MCF 10A (cell line): Measurements from ENCODE around the gene LHX3. TPM values are rescaled to one million over a fixed set of nuclear protein-coding genes. Genes with fewer than 3 reads are reported as not detected.

ENCODE experiments used
- BruUV-seq: library from RNA; stranded (reverse); fragments of 400-500 nt; replicated peaks from 2 replicates; lab custom pipeline; 2021; lab: Mats Ljungman, UMichigan
- CTCF ChIA-PET: fragments of 300-600 bp; sonication (Branson Sonifier 250); formaldehyde crosslinking; extraction: SDS; loops from one replicate; lab custom pipeline; 2021; ENCODE audit warnings: antibody characterized with exemption, inconsistent platforms; lab: Yijun Ruan, JAX
- POLR2A ChIA-PET: fragments of 300-600, 350-650 bp; sonication (Branson Sonifier 250); formaldehyde crosslinking; extraction: SDS; loops from one replicate; lab custom pipeline; 2020; ENCODE audit warnings: antibody characterized with exemption, inconsistent platforms; lab: Yijun Ruan, JAX
- DNase-seq: peaks from one replicate; pipeline ENCODE4 v3.0.0-alpha.2; 2018; ENCODE audit not compliant: unreplicated experiment
- H3K27ac Mint-ChIP-seq: one replicate; pipeline ENCODE4 v1.8.0; 2022; ENCODE audit warnings: mild to moderate bottlenecking, low read depth, mixed read lengths; ENCODE audit not compliant: unreplicated experiment
- H3K27me3 Mint-ChIP-seq: one replicate; pipeline ENCODE4 v1.8.0; 2022; ENCODE audit warnings: mixed read lengths; ENCODE audit not compliant: insufficient read depth, unreplicated experiment
- H3K36me3 Mint-ChIP-seq: one replicate; pipeline ENCODE4 v1.8.0; 2022; ENCODE audit warnings: mild to moderate bottlenecking, moderate library complexity, mixed read lengths; ENCODE audit not compliant: insufficient read depth, unreplicated experiment
- H3K4me1 Mint-ChIP-seq: one replicate; pipeline ENCODE4 v1.8.0; 2022; ENCODE audit warnings: mixed read lengths; ENCODE audit not compliant: insufficient read depth, unreplicated experiment
- H3K4me3 Mint-ChIP-seq: one replicate; pipeline ENCODE4 v1.8.0; 2022; ENCODE audit warnings: mild to moderate bottlenecking, moderate library complexity, mixed read lengths; ENCODE audit not compliant: unreplicated experiment
- H3K9me3 Mint-ChIP-seq: one replicate; pipeline ENCODE4 v1.8.0; 2022; ENCODE audit warnings: mixed read lengths; ENCODE audit not compliant: unreplicated experiment
- CTCF ChIP-seq: fragments of 200-600 bp; IDR thresholded peaks from one replicate; pipeline ENCODE4 v1.8.0; 2022; ENCODE audit warnings: antibody characterized with exemption, mild to moderate bottlenecking; ENCODE audit not compliant: unreplicated experiment
- intact Hi-C: fragments of 100-400 bp; cut with micrococcal nuclease; formaldehyde crosslinking; loops from 2 replicates; pipeline ENCODE4 v1.14.1; 2022
- total RNA-seq: library from RNA; stranded (reverse); gene quantifications from 2 replicates; pipeline ENCODE4 v1.2.3, GENCODE V29; 2022

Gene LHX3
- total RNA-seq, 1 experiment from 2014 or later, result 0.26 TPM

- ChIA-PET POLR2A (no interaction called here), CTCF (no interaction called here)
- intact Hi-C loops, result no loop called here
- Mint-ChIP-seq H3K27ac (no peak overlapping the region), H3K36me3 (no peaks in the 10 kb centered on the region), H3K4me3 (no peak overlapping the region), H3K27me3 (peaks cover 31% of the 10 kb centered on the region), H3K4me1 (peaks cover 13% of the 10 kb centered on the region), H3K9me3 (no peaks in the 10 kb centered on the region)
- BruUV-seq, result no TSS peak
- DNase-seq, result no peak
- no peak for TF ChIP-seq CTCF
Measured at GRCh38 chr9:136193891-136194279, 11.0 kb downstream of the LHX3 start.

DNA sequence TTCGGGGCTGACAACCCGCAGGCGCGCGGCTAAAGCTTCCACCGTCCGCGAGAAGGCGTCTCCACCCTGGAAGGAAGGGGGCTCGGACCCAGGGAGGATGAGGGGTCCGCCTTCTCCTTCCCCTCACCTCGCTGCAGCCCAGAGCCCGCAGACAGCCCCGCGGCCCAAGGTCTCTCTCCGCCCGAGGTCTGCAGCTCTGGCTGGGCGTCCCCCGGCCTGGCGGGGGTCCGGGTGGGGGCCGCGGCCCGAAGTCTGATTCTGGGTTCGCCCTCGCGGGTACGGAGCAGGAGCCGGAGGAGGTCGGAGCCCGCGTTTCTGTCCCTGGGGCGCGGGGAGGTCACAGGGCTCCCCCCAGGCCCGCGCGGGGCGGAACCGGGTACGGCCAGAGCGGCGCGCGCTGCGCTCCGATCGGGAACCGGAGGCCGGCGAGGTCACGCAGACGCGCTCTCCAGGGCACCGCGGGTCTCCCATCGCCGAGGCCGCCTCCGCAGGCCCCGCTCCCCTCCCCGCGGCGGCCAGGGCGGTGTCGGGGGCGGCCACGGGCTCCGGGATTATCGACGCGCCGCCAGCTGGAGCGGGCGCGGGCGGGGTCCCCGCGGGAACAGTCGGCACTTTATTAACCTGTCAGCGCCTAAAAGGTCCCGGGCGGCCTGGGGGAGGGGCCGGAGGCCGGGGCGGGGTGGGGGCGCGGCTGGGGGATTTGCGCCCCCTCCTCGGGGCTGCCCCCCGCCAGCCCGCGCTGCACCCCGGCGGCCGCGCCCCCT is 11.6 kb downstream of the LHX3 start:
- DNase-seq, result no peak
- BruUV-seq, result no TSS peak
- Mint-ChIP-seq H3K9me3 (no peaks in the 10 kb centered on the region), H3K36me3 (no peaks in the 10 kb centered on the region), H3K27ac (no peak overlapping the region), H3K27me3 (peaks cover 31% of the 10 kb centered on the region), H3K4me1 (peaks cover 13% of the 10 kb centered on the region), H3K4me3 (no peak overlapping the region)
- no peak for TF ChIP-seq CTCF
- POLR2A ChIA-PET, result no interaction called here
- intact Hi-C loops, result no loop called here
- CTCF ChIA-PET, result interaction anchor here (0.7 kb wide), 1 partner anchor 108 kb away, joined by 3 read pairs; no protein-coding TSS in a partner anchor

GRCh38 chr9:136192289-136193126 is 12.4 kb downstream of the LHX3 start:
- Mint-ChIP-seq H3K4me3 (no peak overlapping the region), H3K9me3 (no peaks in the 10 kb centered on the region), H3K27me3 (peaks cover 38% of the 10 kb centered on the region), H3K36me3 (no peaks in the 10 kb centered on the region), H3K4me1 (peaks cover 13% of the 10 kb centered on the region), H3K27ac (no peak overlapping the region)
- TF ChIP-seq CTCF, result no peak
- intact Hi-C loops, result no loop called here
- ChIA-PET CTCF (interaction anchor here (0.7 kb wide), 1 partner anchor 109 kb away, joined by 3 read pairs; no protein-coding TSS in a partner anchor), POLR2A (no interaction called here)
- DNase-seq, result no peak
- BruUV-seq, result no TSS peak

GRCh38 chr9:136191960-136192286 is 13.0 kb downstream of the LHX3 start:
- intact Hi-C loops, result no loop called here
- DNase-seq, result no peak
- Mint-ChIP-seq H3K27ac (no peak overlapping the region), H3K36me3 (no peaks in the 10 kb centered on the region), H3K4me3 (no peak overlapping the region), H3K27me3 (peaks cover 40% of the 10 kb centered on the region), H3K9me3 (no peaks in the 10 kb centered on the region), H3K4me1 (peaks cover 11% of the 10 kb centered on the region)
- ChIA-PET CTCF (no interaction called here), POLR2A (no interaction called here)
- no TSS peak for BruUV-seq
- no peak for TF ChIP-seq CTCF
